Tibial artery (tissue), 4 donors: ENCODE measurements around the gene ALPL.

Source experiments
- DNase-seq, 2 donors: peaks; one replicate each; pipeline ENCODE4 v3.0.0-alpha.2; 2019
- H3K27ac ChIP-seq, 2 donors: fragments of 200-600 bp; sonication (generic) in 1 of 2; 1 replicate in 1 of 2; 2 replicates in 1 of 2; pipeline ENCODE4 v1.5.1; 2018 to 2019; ENCODE audit warnings: mild to moderate bottlenecking in 1 of 2
- H3K27me3 ChIP-seq, 2 donors: fragments of 200-600 bp; sonication (generic) in 1 of 2; one replicate each; pipeline versions ENCODE4 v1.5.1 to v1.6.0; 2016 to 2019
- H3K36me3 ChIP-seq, 3 donors: fragments of 200-600 bp; sonication (generic) in 2 of 3; one replicate each; pipeline ENCODE4 v1.5.1; 2016 to 2019; ENCODE audit warnings: mild to moderate bottlenecking in 2 of 3
- H3K4me1 ChIP-seq, 4 donors: fragments of 200-600 bp; sonication (generic) in 2 of 4; 1 replicate in 3 of 4; 2 replicates in 1 of 4; pipeline ENCODE4 v1.5.1; 2016 to 2019
- H3K4me3 ChIP-seq, 2 donors: fragments of 200-600 bp; sonication (generic) in 1 of 2; 1 replicate in 1 of 2; 2 replicates in 1 of 2; pipeline ENCODE4 v1.5.1; 2018 to 2019; ENCODE audit warnings: mild to moderate bottlenecking in 2 of 2
- H3K9me3 ChIP-seq, 3 donors: fragments of 200-600 bp; sonication (generic) in 1 of 3; one replicate each; pipeline ENCODE4 v1.5.1; 2016 to 2019
- CTCF ChIP-seq, 2 experiments: fragments of 200-600 bp in 1 of 2; fragments of 450-650 bp in 1 of 2; IDR thresholded peaks; one replicate each; pipeline ENCODE4 v1.5.1; 2017 to 2019; ENCODE audit warnings: antibody characterized with exemption in 2 of 2, mild to moderate bottlenecking in 1 of 2, moderate library complexity in 1 of 2
- intact Hi-C: fragments of 100-400 bp; cut with DNase I; formaldehyde crosslinking; loops from one replicate; pipeline ENCODE4 v1.15.0; 2023; ENCODE audit warnings: low total_unique reads

ALPL gene

GRCh38 chr1:21598417-21598816 is 89.2 kb downstream of the ALPL start:
- H3K27me3 ChIP-seq = peaks cover 0 to 84% of the 10 kb centered on the region in 2 donors
- peaks cover 0 to 3% (median 0%) of the 10 kb centered on the region in 3 donors for H3K36me3 ChIP-seq
- H3K4me1 ChIP-seq = no peaks in the 10 kb centered on the region
- H3K27ac ChIP-seq = no peak overlapping the region
- intact Hi-C loops = no loop called here
- no peak for TF ChIP-seq CTCF (IDR thresholded peaks at IDR 0.05)
- no peak overlapping the region for H3K4me3 ChIP-seq
- no peak for DNase-seq
- H3K9me3 ChIP-seq = no peaks in the 10 kb centered on the region

GRCh38 chr1:21598904-21599303 is 89.7 kb downstream of the ALPL start:
- Histone ChIP-seq H3K9me3 (no peaks in the 10 kb centered on the region), H3K4me3 (no peak overlapping the region), H3K27me3 (peaks cover 0 to 82% of the 10 kb centered on the region in 2 donors), H3K36me3 (peaks cover 0 to 3% (median 0%) of the 10 kb centered on the region in 3 donors), H3K4me1 (no peaks in the 10 kb centered on the region), H3K27ac (no peak overlapping the region)
- TF ChIP-seq CTCF (IDR thresholded peaks at IDR 0.05) = no peak
- DNase-seq = no peak
- intact Hi-C loops = no loop called here

GRCh38 chr1:21599402-21599801 is 90.2 kb downstream of the ALPL start:
- peaks cover 0 to 3% (median 0%) of the 10 kb centered on the region in 3 donors for H3K36me3 ChIP-seq
- no peak overlapping the region for H3K27ac ChIP-seq
- peaks cover 0 to 77% of the 10 kb centered on the region in 2 donors for H3K27me3 ChIP-seq
- no peaks in the 10 kb centered on the region for H3K9me3 ChIP-seq
- no peaks in the 10 kb centered on the region for H3K4me1 ChIP-seq
- intact Hi-C loops = no loop called here
- H3K4me3 ChIP-seq = no peak overlapping the region
- DNase-seq = no peak
- no peak for TF ChIP-seq CTCF (IDR thresholded peaks at IDR 0.05)

GRCh38 chr1:21601278-21602048 is 92.2 kb downstream of the ALPL start:
- H3K4me1 ChIP-seq = no peaks in the 10 kb centered on the region
- H3K4me3 ChIP-seq = no peak overlapping the region
- no peak for TF ChIP-seq CTCF (IDR thresholded peaks at IDR 0.05)
- H3K27ac ChIP-seq = no peak overlapping the region
- intact Hi-C loops = no loop called here
- peaks cover 0 to 57% of the 10 kb centered on the region in 2 donors for H3K27me3 ChIP-seq
- no peak for DNase-seq
- H3K36me3 ChIP-seq = peaks cover 0 to 3% (median 0%) of the 10 kb centered on the region in 3 donors
- H3K9me3 ChIP-seq = no peaks in the 10 kb centered on the region

- DNase-seq = no peak
- no peak for TF ChIP-seq CTCF (IDR thresholded peaks at IDR 0.05)
- Histone ChIP-seq H3K9me3 (no peaks in the 10 kb centered on the region), H3K36me3 (peaks cover 0 to 3% (median 0%) of the 10 kb centered on the region in 3 donors), H3K27me3 (peaks cover 0 to 46% of the 10 kb centered on the region in 2 donors), H3K4me3 (no peak overlapping the region), H3K27ac (no peak overlapping the region), H3K4me1 (no peaks in the 10 kb centered on the region)
- intact Hi-C loops = no loop called here
Measured at GRCh38 chr1:21603177-21604138, 94.2 kb downstream of the ALPL start.
